WTC11 (cell line): Measurements from ENCODE around the gene NAT8L. TPM values are rescaled to one million over a fixed set of nuclear protein-coding genes. Genes with fewer than 3 reads are reported as not detected.

Experiments
- ATAC-seq: fragments of 200-7000 bp; cut with Tn5 transposase; 2 replicates; pipeline ENCODE4 v1.10.0; 2021; ENCODE audit warnings: mild to moderate bottlenecking, moderate library complexity
- CTCF ChIA-PET: fragments of 300-600 bp; sonication (Branson Sonifier 250); formaldehyde crosslinking; loops from one replicate; lab custom pipeline; 2021; ENCODE audit warnings: antibody characterized with exemption; lab: Charles Lee
- POLR2A ChIA-PET: fragments of 350-600 bp; sonication (Branson Sonifier 250); formaldehyde crosslinking; loops from one replicate; lab custom pipeline; 2021; ENCODE audit warnings: antibody characterized with exemption; lab: Charles Lee
- DNase-seq: peaks from one replicate; pipeline ENCODE4 v3.0.0; 2021; ENCODE audit warnings: low spot score
- H3K27ac Mint-ChIP-seq: 2 replicates; pipeline ENCODE4 v1.8.0; 2021; ENCODE audit warnings: mixed read lengths
- H3K27me3 Mint-ChIP-seq: 2 replicates; pipeline ENCODE4 v1.8.0; 2021; ENCODE audit warnings: low read depth, mild to moderate bottlenecking, moderate library complexity, mixed read lengths
- H3K36me3 Mint-ChIP-seq: 2 replicates; pipeline ENCODE4 v1.8.0; 2021; ENCODE audit warnings: mixed read lengths
- H3K4me1 Mint-ChIP-seq: 2 replicates; pipeline ENCODE4 v1.8.0; 2022; ENCODE audit warnings: mixed read lengths
- H3K4me3 Mint-ChIP-seq: 2 replicates; pipeline ENCODE4 v1.8.0; 2021; ENCODE audit warnings: mild to moderate bottlenecking, moderate library complexity, mixed read lengths
- H3K9me3 Mint-ChIP-seq: 2 replicates; pipeline ENCODE4 v1.8.0; 2021; ENCODE audit warnings: mixed read lengths
- ATF2 ChIP-seq: sonication (generic); formaldehyde crosslinking; IDR thresholded peaks from 2 replicates; pipeline ENCODE4 v1.8.1; 2022; ENCODE audit warnings: low read depth, missing genetic modification reagents, borderline replicate concordance
- CREB1 ChIP-seq: sonication (generic); formaldehyde crosslinking; IDR thresholded peaks from 2 replicates; pipeline ENCODE4 v1.8.0; 2023; ENCODE audit warnings: mild to moderate bottlenecking, missing genetic modification reagents
- E2F1 ChIP-seq: sonication (generic); formaldehyde crosslinking; IDR thresholded peaks from 2 replicates; pipeline ENCODE4 v1.8.0; 2022; ENCODE audit warnings: mild to moderate bottlenecking, missing genetic modification reagents
- GABPB1 ChIP-seq: sonication (generic); formaldehyde crosslinking; IDR thresholded peaks from 2 replicates; pipeline ENCODE4 v1.8.1; 2023; ENCODE audit warnings: mild to moderate bottlenecking, missing genetic modification reagents
- GRHL2 ChIP-seq: fragments of 250-450 bp; sonication (Bioruptor Pico); IDR thresholded peaks from 2 replicates; pipeline ENCODE4 v1.8.0; 2022; ENCODE audit warnings: mild to moderate bottlenecking, moderate library complexity; ENCODE audit not compliant: insufficient replicate concordance, severe bottlenecking
- IRF1 ChIP-seq: sonication (generic); formaldehyde crosslinking; IDR thresholded peaks from 2 replicates; pipeline ENCODE4 v1.8.0; 2023; ENCODE audit warnings: missing genetic modification reagents
- MLX ChIP-seq: sonication (generic); formaldehyde crosslinking; IDR thresholded peaks from 2 replicates; pipeline ENCODE4 v1.8.1; 2023; ENCODE audit warnings: mild to moderate bottlenecking, missing genetic modification reagents, moderate library complexity
- PRRX2 ChIP-seq: fragments of 250-450 bp; sonication (Bioruptor Pico); IDR thresholded peaks from 2 replicates; pipeline ENCODE4 v1.8.0; 2021; ENCODE audit warnings: mild to moderate bottlenecking
- SMAD3 ChIP-seq: sonication (generic); formaldehyde crosslinking; IDR thresholded peaks from 2 replicates; pipeline ENCODE4 v1.8.0; 2022; ENCODE audit warnings: missing genetic modification reagents, mild to moderate bottlenecking, borderline replicate concordance
- TCF7 ChIP-seq: sonication (generic); formaldehyde crosslinking; IDR thresholded peaks from 2 replicates; pipeline ENCODE4 v1.8.0; 2022; ENCODE audit warnings: mild to moderate bottlenecking, low read depth, missing genetic modification reagents, moderate library complexity
- TEAD4 ChIP-seq: sonication (generic); formaldehyde crosslinking; IDR thresholded peaks from 2 replicates; pipeline ENCODE4 v1.8.0; 2022; ENCODE audit warnings: mild to moderate bottlenecking, missing genetic modification reagents
- ZMAT4 ChIP-seq: fragments of 250-450 bp; sonication (Bioruptor Pico); IDR thresholded peaks from 2 replicates; pipeline ENCODE4 v1.9.0; 2021; ENCODE audit warnings: mild to moderate bottlenecking
- ZNF121 ChIP-seq: sonication (generic); formaldehyde crosslinking; IDR thresholded peaks from 2 replicates; pipeline ENCODE4 v1.8.0; 2023; ENCODE audit warnings: missing genetic modification reagents
- ZNF219 ChIP-seq: sonication (generic); formaldehyde crosslinking; IDR thresholded peaks from 2 replicates; pipeline ENCODE4 v1.8.0; 2023; ENCODE audit warnings: missing genetic modification reagents, mild to moderate bottlenecking, borderline replicate concordance
- ZNF232 ChIP-seq: sonication (generic); formaldehyde crosslinking; IDR thresholded peaks from 2 replicates; pipeline ENCODE4 v1.8.0; 2022; ENCODE audit warnings: mild to moderate bottlenecking, missing genetic modification reagents
- ZNF317 ChIP-seq: sonication (generic); formaldehyde crosslinking; IDR thresholded peaks from 2 replicates; pipeline ENCODE4 v1.8.1; 2023; ENCODE audit warnings: low read depth, mild to moderate bottlenecking, moderate library complexity, missing genetic modification reagents, borderline replicate concordance
- ZNF423 ChIP-seq: fragments of 250-450 bp; sonication (Bioruptor Pico); IDR thresholded peaks from 2 replicates; pipeline ENCODE4 v2.1.2; 2022; ENCODE audit warnings: mild to moderate bottlenecking, moderate library complexity
- ZNF425 ChIP-seq: fragments of 250-450 bp; sonication (Bioruptor Pico); conservative IDR thresholded peaks from 2 replicates; pipeline ENCODE4 v1.9.0; 2021; ENCODE audit warnings: mild to moderate bottlenecking
- ZSCAN18 ChIP-seq: fragments of 250-450 bp; sonication (Bioruptor Pico); IDR thresholded peaks from 2 replicates; pipeline ENCODE4 v2.1.2; 2022; ENCODE audit warnings: mild to moderate bottlenecking, moderate library complexity
- total RNA-seq: library from RNA; stranded (reverse); gene quantifications from 3 replicates; pipeline ENCODE4 v1.2.3, GENCODE V29; 2021

Gene NAT8L
- total RNA-seq, 1 experiment from 2014 or later: 20.0 TPM

GRCh38 chr4:2062168-2062807 is 3.2 kb downstream of the NAT8L start:
- ChIA-PET CTCF (interaction anchor here (2.0 kb wide), 1 partner anchor 158 kb away, joined by 5 read pairs; no protein-coding TSS in a partner anchor), POLR2A (no interaction called here)
- Mint-ChIP-seq H3K27ac (no peak overlapping the region), H3K4me3 (no peak overlapping the region), H3K36me3 (no peaks in the 10 kb centered on the region), H3K4me1 (peaks cover 3% of the 10 kb centered on the region), H3K27me3 (peaks cover 25% of the 10 kb centered on the region), H3K9me3 (no peaks in the 10 kb centered on the region)
- ATAC-seq (no peak), DNase-seq (no peak)
- TF ChIP-seq ZNF425 (no peak), PRRX2 (CRISPR knock-in tag) (no peak), ATF2 (CRISPR knock-in tag) (no peak), GABPB1 (no peak), GRHL2 (no peak), SMAD3 (CRISPR knock-in tag) (no peak), ZNF423 (CRISPR knock-in tag) (no peak), E2F1 (CRISPR knock-in tag) (no peak), IRF1 (no peak), CREB1 (CRISPR knock-in tag) (no peak)

GRCh38 chr4:2062808-2063524 is 3.8 kb downstream of the NAT8L start:
- Mint-ChIP-seq H3K27me3 (peaks cover 19% of the 10 kb centered on the region), H3K36me3 (no peaks in the 10 kb centered on the region), H3K27ac (no peak overlapping the region), H3K9me3 (no peaks in the 10 kb centered on the region), H3K4me3 (no peak overlapping the region), H3K4me1 (peaks cover 2% of the 10 kb centered on the region)
- ATAC-seq: no peak
- CTCF ChIA-PET: no interaction called here
- DNase-seq: no peak
- TF ChIP-seq GABPB1 (no peak), ZNF232 (CRISPR knock-in tag) (no peak), ZSCAN18 (CRISPR knock-in tag) (no peak), IRF1 (no peak), ZNF317 (CRISPR knock-in tag) (no peak), TCF7 (no peak), ZNF219 (no peak), ZNF121 (CRISPR knock-in tag) (no peak), ZMAT4 (CRISPR knock-in tag) (no peak), SMAD3 (CRISPR knock-in tag) (no peak), TEAD4 (CRISPR knock-in tag) (no peak), MLX (CRISPR knock-in tag) (no peak)
- POLR2A ChIA-PET: no interaction called here
